Hepatocyte (in vitro differentiated cells): ENCODE measurements around the gene UTS2B. TPM values are rescaled to one million over a fixed set of nuclear protein-coding genes. Genes with fewer than 3 reads are reported as not detected.

ENCODE experiments used
- DNase-seq: peaks from one replicate; pipeline ENCODE4 v3.0.0-alpha.2; 2016; ENCODE audit warnings: low spot score
- H2AFZ ChIP-seq: fragments of 200-600 bp; sonication (generic); 2 replicates; pipeline ENCODE4 v1.6.0; 2016; ENCODE audit warnings: antibody characterized with exemption, mild to moderate bottlenecking
- H3K27ac ChIP-seq: fragments of 200-600 bp; sonication (generic); 2 replicates; pipeline ENCODE4 v1.5.1; 2016; ENCODE audit warnings: mild to moderate bottlenecking
- H3K27me3 ChIP-seq: fragments of 200-600 bp; sonication (generic); 2 replicates; pipeline ENCODE4 v1.6.1; 2016
- H3K36me3 ChIP-seq: fragments of 200-600 bp; sonication (generic); replicated peaks from 2 replicates; pipeline ENCODE4 v1.5.1; 2016; ENCODE audit warnings: low read depth; ENCODE audit not compliant: insufficient read depth
- H3K4me1 ChIP-seq: fragments of 200-600 bp; sonication (generic); 2 replicates; pipeline ENCODE4 v1.5.1; 2016; ENCODE audit warnings: mild to moderate bottlenecking, moderate library complexity; ENCODE audit not compliant: insufficient read depth
- H3K4me2 ChIP-seq: fragments of 200-600 bp; sonication (generic); 2 replicates; pipeline ENCODE4 v1.6.0; 2016
- H3K4me3 ChIP-seq: fragments of 200-600 bp; sonication (generic); 2 replicates; pipeline ENCODE4 v1.5.1; 2016; ENCODE audit warnings: mild to moderate bottlenecking
- H3K79me2 ChIP-seq: fragments of 200-600 bp; sonication (generic); 2 replicates; pipeline ENCODE4 v1.6.0; 2017; ENCODE audit warnings: mild to moderate bottlenecking
- H3K9me2 ChIP-seq: fragments of 200-600 bp; sonication (generic); replicated peaks from 2 replicates; pipeline ENCODE4 v1.6.0; 2017; ENCODE audit warnings: mild to moderate bottlenecking; ENCODE audit not compliant: insufficient read depth
- H3K9me3 ChIP-seq: fragments of 200-600 bp; sonication (generic); 2 replicates; pipeline ENCODE4 v1.5.1; 2016; ENCODE audit warnings: low read depth, mild to moderate bottlenecking
- H4K20me1 ChIP-seq: fragments of 200-600 bp; sonication (generic); 2 replicates; pipeline ENCODE4 v1.6.0; 2016; ENCODE audit warnings: mild to moderate bottlenecking; ENCODE audit not compliant: insufficient read depth, poor library complexity, severe bottlenecking
- EZH2 ChIP-seq: fragments of 200-600 bp; sonication (generic); IDR thresholded peaks from 2 replicates; pipeline ENCODE4 v1.6.1; 2016; ENCODE audit warnings: antibody characterized with exemption, mild to moderate bottlenecking, borderline replicate concordance
- EZH2phosphoT487 ChIP-seq: fragments of 200-600 bp; sonication (generic); IDR thresholded peaks from one replicate; pipeline ENCODE4 v1.6.1; 2018; ENCODE audit warnings: antibody characterized with exemption, mild to moderate bottlenecking, low read depth, moderate library complexity; ENCODE audit not compliant: unreplicated experiment, severe bottlenecking
- WGBS: methylation state at CpG from one replicate; pipeline ENCODE4 v1.1.6; 2016; ENCODE audit warnings: low lambda C conversion rate; ENCODE audit errors: missing lambda C conversion rate; 5-methylcytosine and 5-hydroxymethylcytosine counted together
- polyA plus RNA-seq: library from polyadenylated mRNA; unstranded; fragments of >200 nt; fragmentation: Nextera tagmentation; extraction: Ambion mirVana; gene quantifications from 2 replicates; pipeline ENCODE4 v1.2.1, GENCODE V29; 2016
- total RNA-seq: library from RNA; depleted of rRNA; stranded (reverse); fragments of >200 nt; gene quantifications from 2 replicates; pipeline ENCODE4 v1.2.3, GENCODE V29; 2014
- TF ChIP-seq, protein P1 (sequence below): fragments of 200-600 bp; sonication (generic); IDR thresholded peaks from 2 replicates; pipeline ENCODE4 v1.5.1; 2016; ENCODE audit warnings: antibody characterized with exemption, mild to moderate bottlenecking; ENCODE audit not compliant: poor library complexity

Gene UTS2B, protein sequence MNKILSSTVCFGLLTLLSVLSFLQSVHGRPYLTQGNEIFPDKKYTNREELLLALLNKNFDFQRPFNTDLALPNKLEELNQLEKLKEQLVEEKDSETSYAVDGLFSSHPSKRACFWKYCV
- total RNA-seq (0.07 TPM in 1 of 2 replicates, not detected in the other), polyA plus RNA-seq (0.19 and 0.29 TPM in 2 replicates)

DNA sequence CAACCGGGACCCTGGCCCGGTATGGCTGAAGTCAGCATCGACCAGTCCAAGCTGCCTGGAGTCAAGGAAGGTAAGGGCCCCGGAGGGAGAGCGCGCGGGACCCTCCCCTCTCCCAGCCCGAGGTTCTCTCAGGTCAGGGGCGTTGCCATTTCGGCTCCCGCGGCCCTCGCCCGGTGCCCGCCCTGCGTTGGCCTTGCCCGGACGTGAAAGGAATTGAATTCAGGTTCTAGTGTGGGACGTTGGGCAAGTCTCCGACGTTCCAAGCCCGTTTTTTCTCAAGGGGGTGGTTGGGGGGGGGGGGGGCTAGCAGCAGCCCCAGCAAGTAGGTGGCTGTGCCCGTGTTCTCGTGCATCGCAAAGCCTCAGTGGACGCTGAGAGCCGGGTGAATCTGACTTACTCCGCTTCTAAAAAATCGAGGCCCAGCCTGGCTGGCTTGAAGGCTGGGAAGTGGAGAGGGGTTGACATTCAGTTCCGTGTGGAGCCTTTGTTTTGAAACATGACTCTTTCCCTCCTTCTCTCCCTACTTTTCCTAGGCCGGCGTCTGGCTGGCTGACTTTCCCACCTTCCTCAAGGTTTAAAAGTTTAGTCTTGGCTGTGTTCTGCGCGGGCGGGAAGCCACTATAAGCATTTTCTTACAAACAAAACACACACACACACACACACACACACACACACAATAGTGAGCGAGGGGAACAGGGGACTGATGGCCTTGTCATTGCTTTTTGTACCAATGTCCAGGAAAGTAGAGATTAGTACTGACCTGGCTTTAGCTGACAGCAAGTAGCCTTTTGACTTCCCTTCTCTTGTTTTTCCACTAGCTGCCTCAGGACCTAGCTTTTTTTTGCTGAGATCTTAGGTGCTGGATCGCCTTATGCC lies at the start of gene UTS2B:
TSS of gene UTS2B (minus strand) at position 873 of the 876 bp plus-strand sequence. CDS start 48,337 bp downstream, outside the sequence.
- Histone ChIP-seq H3K4me3 (peak within 1 kb of the TSS; percentile 83), H4K20me1 (peaks cover 11% of the 10 kb centered on the region), H2AFZ (peak within 1 kb of the TSS; percentile 88), H3K36me3 (no peaks in the 10 kb centered on the region), H3K9me3 (no peaks in the 10 kb centered on the region), H3K27ac (peak within 1 kb of the TSS; percentile 98), H3K9me2 (no peaks in the 10 kb centered on the region), H3K4me2 (peak within 1 kb of the TSS; percentile 77), H3K79me2 (peaks cover 48% of the 10 kb centered on the region), H3K4me1 (peaks cover 13% of the 10 kb centered on the region), H3K27me3 (no peaks in the 10 kb centered on the region)
- no peak for TF ChIP-seq EZH2
- TF ChIP-seq EZH2phosphoT487, result no peak
- TF ChIP-seq, protein P1, sequence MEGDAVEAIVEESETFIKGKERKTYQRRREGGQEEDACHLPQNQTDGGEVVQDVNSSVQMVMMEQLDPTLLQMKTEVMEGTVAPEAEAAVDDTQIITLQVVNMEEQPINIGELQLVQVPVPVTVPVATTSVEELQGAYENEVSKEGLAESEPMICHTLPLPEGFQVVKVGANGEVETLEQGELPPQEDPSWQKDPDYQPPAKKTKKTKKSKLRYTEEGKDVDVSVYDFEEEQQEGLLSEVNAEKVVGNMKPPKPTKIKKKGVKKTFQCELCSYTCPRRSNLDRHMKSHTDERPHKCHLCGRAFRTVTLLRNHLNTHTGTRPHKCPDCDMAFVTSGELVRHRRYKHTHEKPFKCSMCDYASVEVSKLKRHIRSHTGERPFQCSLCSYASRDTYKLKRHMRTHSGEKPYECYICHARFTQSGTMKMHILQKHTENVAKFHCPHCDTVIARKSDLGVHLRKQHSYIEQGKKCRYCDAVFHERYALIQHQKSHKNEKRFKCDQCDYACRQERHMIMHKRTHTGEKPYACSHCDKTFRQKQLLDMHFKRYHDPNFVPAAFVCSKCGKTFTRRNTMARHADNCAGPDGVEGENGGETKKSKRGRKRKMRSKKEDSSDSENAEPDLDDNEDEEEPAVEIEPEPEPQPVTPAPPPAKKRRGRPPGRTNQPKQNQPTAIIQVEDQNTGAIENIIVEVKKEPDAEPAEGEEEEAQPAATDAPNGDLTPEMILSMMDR, result no peak
- peak; percentile 65 for DNase-seq
- under 1% methylated on average over 27 of the region's 37 CpGs for WGBS

DNA sequence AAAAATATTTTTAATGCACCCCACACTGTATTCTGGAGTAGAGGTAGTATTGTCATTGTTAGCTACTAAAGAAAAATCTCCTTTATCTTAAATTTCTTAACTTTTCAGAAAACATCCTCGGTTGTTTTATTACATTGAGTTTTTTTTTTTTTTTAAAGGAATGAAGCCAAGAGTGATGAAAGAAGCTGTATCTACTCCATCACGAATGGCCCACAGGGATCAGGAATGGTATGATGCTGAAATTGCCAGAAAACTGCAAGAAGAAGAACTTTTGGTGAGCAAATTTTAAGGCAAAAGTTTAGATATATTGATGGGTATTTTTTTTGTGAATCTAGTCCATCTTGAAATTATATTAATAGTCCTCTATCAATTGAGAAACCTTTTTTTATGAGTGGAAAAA lies 49.7 kb upstream of the UTS2B start:
- no peaks in the 10 kb centered on the region for H3K36me3 ChIP-seq

DNA sequence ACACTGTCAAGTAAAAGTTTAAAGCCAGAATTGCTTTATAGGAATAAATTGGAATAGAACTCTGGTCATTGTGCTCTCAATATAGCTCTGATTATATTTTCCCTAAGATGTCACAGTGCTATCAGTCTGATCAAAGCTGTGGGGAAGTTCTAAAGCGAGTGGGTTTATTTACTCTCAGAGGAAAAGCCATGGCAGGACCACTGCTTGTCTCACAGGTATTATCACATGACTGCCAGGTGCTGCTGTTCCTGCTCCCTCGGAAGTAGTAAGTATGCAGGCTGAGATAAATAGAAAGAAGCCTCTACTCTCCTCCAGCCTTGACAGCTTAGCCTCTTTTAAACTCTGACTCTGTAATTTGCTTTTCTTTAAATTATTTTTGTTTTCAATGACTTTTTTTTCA lies 49.1 kb upstream of the UTS2B start:
- no peak overlapping the region for H2AFZ ChIP-seq
- no peaks in the 10 kb centered on the region for H3K9me2 ChIP-seq
- no peaks in the 10 kb centered on the region for H4K20me1 ChIP-seq
- H3K36me3 ChIP-seq, result no peaks in the 10 kb centered on the region
- WGBS, result 54% methylated on average over 2 of the region's 2 CpGs
- H3K4me3 ChIP-seq, result no peak overlapping the region
- no peak overlapping the region for H3K27ac ChIP-seq
- H3K4me2 ChIP-seq, result no peak overlapping the region
- H3K79me2 ChIP-seq, result no peaks in the 10 kb centered on the region
- H3K27me3 ChIP-seq, result no peaks in the 10 kb centered on the region
- H3K9me3 ChIP-seq, result no peaks in the 10 kb centered on the region
- peaks cover 8% of the 10 kb centered on the region for H3K4me1 ChIP-seq
- no peak for DNase-seq
- TF ChIP-seq, protein P1, result no peak
- no peak for TF ChIP-seq EZH2phosphoT487
- no peak for TF ChIP-seq EZH2

More for the DNA sequence above, 49.7 kb upstream of the UTS2B start:
- H3K4me3 ChIP-seq, result no peak overlapping the region
- no peaks in the 10 kb centered on the region for H3K9me2 ChIP-seq
- DNase-seq, result no peak
- no peaks in the 10 kb centered on the region for H3K27me3 ChIP-seq
- no peaks in the 10 kb centered on the region for H3K9me3 ChIP-seq
- no peak overlapping the region for H3K4me2 ChIP-seq
- H3K4me1 ChIP-seq, result peaks cover 8% of the 10 kb centered on the region
- no peaks in the 10 kb centered on the region for H3K79me2 ChIP-seq
- WGBS, result 70% methylated on average over 2 of the region's 2 CpGs
- no peaks in the 10 kb centered on the region for H4K20me1 ChIP-seq
- TF ChIP-seq EZH2phosphoT487 (no peak), EZH2 (no peak)
- TF ChIP-seq, protein P1, result no peak
- no peak overlapping the region for H3K27ac ChIP-seq
- H2AFZ ChIP-seq, result no peak overlapping the region
